HEK293 (cell line): Measurements from ENCODE around the gene GGA3.

Source experiments
- CTCF ChIA-PET: fragments of 350-600 bp; formaldehyde crosslinking; extraction: SDS; loops from one replicate; lab custom pipeline; 2021; ENCODE audit warnings: antibody characterized with exemption; lab: Yijun Ruan, JAX
- POLR2A ChIA-PET: fragments of 300-600 bp; formaldehyde crosslinking; extraction: SDS; loops from one replicate; lab custom pipeline; 2020; ENCODE audit warnings: antibody characterized with exemption, inconsistent platforms; lab: Yijun Ruan, JAX
- H3K27ac ChIP-seq: fragments of 200-500 bp; sonication (Bioruptor generic); 2 replicates; pipeline ENCODE4 v1.5.1; 2014; ENCODE audit warnings: low read depth, low read length, control low read depth, inconsistent platforms; ENCODE audit errors: extremely low read depth
- H3K36me3 ChIP-seq, 2 experiments: fragments of 200-500 bp in 1 of 2; sonication (Bioruptor generic) in 1 of 2; 1 replicate in 1 of 2; 2 replicates in 1 of 2; pipeline ENCODE4 v1.5.1; 2014 to 2017; ENCODE audit warnings: inconsistent platforms in 2 of 2, low read length in 2 of 2; ENCODE audit not compliant: control insufficient read depth in 2 of 2, insufficient read depth in 1 of 2
- H3K4me1 ChIP-seq: fragments of 200-500 bp; sonication (Bioruptor generic); 2 replicates; pipeline ENCODE4 v1.5.1; 2014; ENCODE audit warnings: mild to moderate bottlenecking, low read length, inconsistent platforms; ENCODE audit not compliant: control insufficient read depth, insufficient read depth
- H3K4me3 ChIP-seq: 2 replicates; pipeline ENCODE4 v1.5.1; 2011; ENCODE audit warnings: low read depth, mild to moderate bottlenecking, control low read depth, low read length, moderate library complexity
- H3K9me3 ChIP-seq: fragments of 200-500 bp; sonication (Bioruptor generic); 2 replicates; pipeline ENCODE4 v1.5.1; 2014; ENCODE audit warnings: low read depth, low read length, inconsistent platforms; ENCODE audit not compliant: control insufficient read depth, insufficient read depth
- EGR2 ChIP-seq: fragments of 450-650 bp; formaldehyde crosslinking; IDR thresholded peaks from 2 replicates; pipeline ENCODE4 v1.5.1; 2016; ENCODE audit warnings: low read depth, missing biosample characterization, missing genetic modification characterization
- GLI4 ChIP-seq: fragments of 450-650 bp; formaldehyde crosslinking; IDR thresholded peaks from 2 replicates; pipeline ENCODE4 v1.5.1; 2016; ENCODE audit warnings: missing biosample characterization, missing genetic modification characterization
- GLIS1 ChIP-seq: fragments of 450-650 bp; formaldehyde crosslinking; IDR thresholded peaks from 2 replicates; pipeline ENCODE4 v1.5.1; 2016; ENCODE audit warnings: missing biosample characterization, missing genetic modification characterization
- KLF9 ChIP-seq: fragments of 450-650 bp; formaldehyde crosslinking; IDR thresholded peaks from 2 replicates; pipeline ENCODE4 v1.5.1; 2016; ENCODE audit warnings: missing biosample characterization, missing genetic modification characterization, low read depth
- MEIS1 ChIP-seq: sonication (generic); formaldehyde crosslinking; IDR thresholded peaks from 2 replicates; pipeline ENCODE4 v1.8.1; 2022; ENCODE audit warnings: missing genetic modification reagents, mild to moderate bottlenecking, borderline replicate concordance
- SETDB1 ChIP-seq: IDR thresholded peaks from one replicate; pipeline ENCODE4 v1.6.1; 2017; ENCODE audit warnings: mild to moderate bottlenecking, low read length, moderate library complexity, mixed read lengths; ENCODE audit not compliant: insufficient read length
- SP2 ChIP-seq: fragments of 450-650 bp; formaldehyde crosslinking; IDR thresholded peaks from 2 replicates; pipeline ENCODE4 v1.5.1; 2016; ENCODE audit warnings: missing biosample characterization, missing genetic modification characterization
- ZBTB7A ChIP-seq: fragments of 450-650 bp; formaldehyde crosslinking; IDR thresholded peaks from 2 replicates; pipeline ENCODE4 v1.5.1; 2016; ENCODE audit warnings: low read depth, missing biosample characterization, missing genetic modification characterization
- ZFHX2 ChIP-seq: fragments of 450-650 bp; formaldehyde crosslinking; conservative IDR thresholded peaks from 2 replicates; pipeline ENCODE4 v1.5.1; 2016; ENCODE audit warnings: missing biosample characterization, missing genetic modification characterization
- ZNF155 ChIP-seq: fragments of 450-650 bp; formaldehyde crosslinking; IDR thresholded peaks from 2 replicates; pipeline ENCODE4 v1.5.1; 2016; ENCODE audit warnings: missing biosample characterization, missing genetic modification characterization
- ZNF174 ChIP-seq: fragments of 450-650 bp; formaldehyde crosslinking; IDR thresholded peaks from 2 replicates; pipeline ENCODE4 v1.5.0; 2017; ENCODE audit warnings: missing biosample characterization, mild to moderate bottlenecking, missing genetic modification characterization
- ZNF248 ChIP-seq: fragments of 450-650 bp; formaldehyde crosslinking; IDR thresholded peaks from 2 replicates; pipeline ENCODE4 v1.5.1; 2017; ENCODE audit warnings: missing biosample characterization, missing genetic modification characterization
- ZNF280C ChIP-seq: fragments of 450-650 bp; formaldehyde crosslinking; IDR thresholded peaks from 2 replicates; pipeline ENCODE4 v1.5.1; 2016; ENCODE audit warnings: missing biosample characterization, missing genetic modification characterization
- ZNF302 ChIP-seq: fragments of 450-650 bp; formaldehyde crosslinking; IDR thresholded peaks from 2 replicates; pipeline ENCODE4 v1.5.1; 2016; ENCODE audit warnings: missing biosample characterization, missing genetic modification characterization, low read depth
- ZNF324 ChIP-seq: fragments of 450-650 bp; formaldehyde crosslinking; IDR thresholded peaks from 2 replicates; pipeline ENCODE4 v1.5.1; 2016; ENCODE audit warnings: missing biosample characterization, missing genetic modification characterization
- ZNF404 ChIP-seq: fragments of 450-650 bp; formaldehyde crosslinking; IDR thresholded peaks from 2 replicates; pipeline ENCODE4 v1.5.1; 2017; ENCODE audit warnings: missing biosample characterization, missing genetic modification characterization
- ZNF501 ChIP-seq: fragments of 450-650 bp; formaldehyde crosslinking; IDR thresholded peaks from 2 replicates; pipeline ENCODE4 v1.5.1; 2016; ENCODE audit warnings: missing biosample characterization, missing genetic modification characterization
- ZNF549 ChIP-seq: fragments of 450-650 bp; IDR thresholded peaks from 2 replicates; pipeline ENCODE4 v1.5.1; 2018; ENCODE audit warnings: missing biosample characterization, missing genetic modification characterization, mild to moderate bottlenecking, inconsistent platforms, moderate library complexity
- ZNF555 ChIP-seq: fragments of 450-650 bp; formaldehyde crosslinking; conservative IDR thresholded peaks from 2 replicates; pipeline ENCODE4 v1.5.1; 2017; ENCODE audit warnings: missing biosample characterization, mild to moderate bottlenecking, missing genetic modification characterization, inconsistent platforms
- ZNF843 ChIP-seq: fragments of 450-650 bp; formaldehyde crosslinking; IDR thresholded peaks from 2 replicates; pipeline ENCODE4 v1.5.1; 2016; ENCODE audit warnings: missing biosample characterization, missing genetic modification characterization
- ZSCAN30 ChIP-seq: fragments of 450-650 bp; IDR thresholded peaks from 2 replicates; pipeline ENCODE4 v1.5.1; 2018; ENCODE audit warnings: missing biosample characterization, mild to moderate bottlenecking, missing genetic modification characterization, moderate library complexity
- TF ChIP-seq, protein P1 (sequence below): fragments of 450-650 bp; formaldehyde crosslinking; IDR thresholded peaks from 2 replicates; pipeline ENCODE4 v1.5.1; 2016; ENCODE audit warnings: missing biosample characterization, missing genetic modification characterization
- TF ChIP-seq, protein P2 (sequence below): fragments of 450-650 bp; formaldehyde crosslinking; IDR thresholded peaks from 2 replicates; pipeline ENCODE4 v1.5.1; 2017; ENCODE audit warnings: missing biosample characterization, missing genetic modification characterization
- TF ChIP-seq, protein P3 (sequence below): fragments of 450-650 bp; formaldehyde crosslinking; IDR thresholded peaks from 2 replicates; pipeline ENCODE4 v1.5.1; 2016; ENCODE audit warnings: missing biosample characterization, missing genetic modification characterization, borderline replicate concordance
- TF ChIP-seq, protein P4 (sequence below): fragments of 450-650 bp; formaldehyde crosslinking; IDR thresholded peaks from 2 replicates; pipeline ENCODE4 v1.5.1; 2016; ENCODE audit warnings: missing biosample characterization, missing genetic modification characterization

Gene GGA3

DNA sequence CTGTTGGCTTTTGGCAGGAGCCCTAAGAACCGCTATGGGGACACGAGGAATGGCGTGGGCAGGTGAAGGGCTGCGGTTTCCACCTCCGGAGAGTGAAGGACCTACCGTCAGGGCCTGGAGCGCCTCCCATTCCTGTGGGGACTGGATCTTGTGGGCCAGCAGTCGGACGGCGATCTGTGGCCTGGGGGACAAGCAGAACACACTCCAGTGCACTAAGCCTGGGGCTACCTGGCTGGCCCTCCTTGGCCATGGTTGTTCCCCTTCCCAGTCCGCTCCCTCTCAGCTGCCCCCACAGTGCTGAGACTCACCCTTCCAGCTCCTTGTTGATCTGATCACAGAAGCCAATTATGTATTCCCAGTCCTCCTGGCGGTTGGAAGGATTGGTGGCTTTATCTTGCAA is 15.0 kb downstream of the GGA3 start:
- ChIA-PET POLR2A (interaction anchor here (0.5 to 0.7 kb wide), 2 partner anchors 71 to 288 kb away, joined by 3 read pairs; no protein-coding TSS in a partner anchor), CTCF (interaction anchor here (0.6 to 6.6 kb wide), 7 partner anchors 7 to 1128 kb away, joined by 3 to 71 read pairs (median 6); no protein-coding TSS in a partner anchor)
- Histone ChIP-seq H3K36me3 (peaks cover 9 to 60% of the 10 kb centered on the region in 2 experiments; a peak in 2 of 3 replicates), H3K4me3 (no peak overlapping the region), H3K4me1 (peaks cover 6% of the 10 kb centered on the region), H3K27ac (no peak overlapping the region), H3K9me3 (no peaks in the 10 kb centered on the region)
- TF ChIP-seq ZNF843 (no peak), ZNF501 (no peak), ZNF280C (no peak), EGR2 (tag by site-specific recombination) (peak; percentile 43; the same call in 1 of the 2 replicates), ZFHX2 (tag by site-specific recombination) (0 out of 2 replicates have a peak, but pooled peaks have one; percentile 24), ZNF324 (tag by site-specific recombination) (no peak), ZSCAN30 (tag by site-specific recombination) (no peak)
- TF ChIP-seq, protein P1, sequence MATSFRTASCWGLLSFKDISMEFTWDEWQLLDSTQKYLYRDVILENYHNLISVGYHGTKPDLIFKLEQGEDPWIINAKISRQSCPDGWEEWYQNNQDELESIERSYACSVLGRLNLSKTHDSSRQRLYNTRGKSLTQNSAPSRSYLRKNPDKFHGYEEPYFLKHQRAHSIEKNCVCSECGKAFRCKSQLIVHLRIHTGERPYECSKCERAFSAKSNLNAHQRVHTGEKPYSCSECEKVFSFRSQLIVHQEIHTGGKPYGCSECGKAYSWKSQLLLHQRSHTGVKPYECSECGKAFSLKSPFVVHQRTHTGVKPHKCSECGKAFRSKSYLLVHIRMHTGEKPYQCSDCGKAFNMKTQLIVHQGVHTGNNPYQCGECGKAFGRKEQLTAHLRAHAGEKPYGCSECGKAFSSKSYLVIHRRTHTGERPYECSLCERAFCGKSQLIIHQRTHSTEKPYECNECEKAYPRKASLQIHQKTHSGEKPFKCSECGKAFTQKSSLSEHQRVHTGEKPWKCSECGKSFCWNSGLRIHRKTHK (tag by site-specific recombination) = no peak

- Histone ChIP-seq H3K4me3 (no peak overlapping the region), H3K4me1 (peaks cover 3% of the 10 kb centered on the region; the same call in 1 of the 2 replicates), H3K36me3 (peaks cover 9 to 74% of the 10 kb centered on the region in 2 experiments; a peak in 2 of 3 replicates), H3K9me3 (no peaks in the 10 kb centered on the region)
- POLR2A ChIA-PET = no interaction called here
- TF ChIP-seq MEIS1 (CRISPR knock-in tag) = no peak
- TF ChIP-seq, protein P2, sequence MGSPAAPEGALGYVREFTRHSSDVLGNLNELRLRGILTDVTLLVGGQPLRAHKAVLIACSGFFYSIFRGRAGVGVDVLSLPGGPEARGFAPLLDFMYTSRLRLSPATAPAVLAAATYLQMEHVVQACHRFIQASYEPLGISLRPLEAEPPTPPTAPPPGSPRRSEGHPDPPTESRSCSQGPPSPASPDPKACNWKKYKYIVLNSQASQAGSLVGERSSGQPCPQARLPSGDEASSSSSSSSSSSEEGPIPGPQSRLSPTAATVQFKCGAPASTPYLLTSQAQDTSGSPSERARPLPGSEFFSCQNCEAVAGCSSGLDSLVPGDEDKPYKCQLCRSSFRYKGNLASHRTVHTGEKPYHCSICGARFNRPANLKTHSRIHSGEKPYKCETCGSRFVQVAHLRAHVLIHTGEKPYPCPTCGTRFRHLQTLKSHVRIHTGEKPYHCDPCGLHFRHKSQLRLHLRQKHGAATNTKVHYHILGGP (tag by site-specific recombination) = no peak
- no peak for TF ChIP-seq ZNF155 (tag by site-specific recombination)
- TF ChIP-seq ZBTB7A = no peak
- TF ChIP-seq, all 188 proteins: peak for 0
- no peak overlapping the region for H3K27ac ChIP-seq
- CTCF ChIA-PET = interaction anchor here (0.8 to 1.6 kb wide), 2 partner anchors 8 to 16 kb away, joined by 3 to 4 read pairs; partner anchors contain the start of genes GGA3 and MRPS7
Measured at GRCh38 chr17:75245011-75245410, 16.4 kb downstream of the GGA3 start.

- H3K4me3 ChIP-seq = no peak overlapping the region
- ChIA-PET POLR2A (no interaction called here), CTCF (interaction anchor here (0.5 to 2.7 kb wide), 6 partner anchors 8 to 202 kb away, joined by 3 to 11 read pairs (median 3); partner anchors contain the start of genes GGA3 and MRPS7)
- H3K36me3 ChIP-seq = peaks cover 14 to 81% of the 10 kb centered on the region in 2 experiments; a peak in 2 of 3 replicates
- H3K9me3 ChIP-seq = no peaks in the 10 kb centered on the region
- H3K4me1 ChIP-seq = no peaks in the 10 kb centered on the region
- no peak overlapping the region for H3K27ac ChIP-seq
- TF ChIP-seq ZNF174 (tag by site-specific recombination) (no peak), ZNF555 (no peak), ZNF404 (tag by site-specific recombination) (no peak), GLI4 (tag by site-specific recombination) (no peak), ZNF549 (tag by site-specific recombination) (no peak), ZNF302 (tag by site-specific recombination) (no peak), ZNF248 (tag by site-specific recombination) (no peak), GLIS1 (tag by site-specific recombination) (no peak), SETDB1 (no peak), KLF9 (no peak), SP2 (no peak)
- TF ChIP-seq, protein P3, sequence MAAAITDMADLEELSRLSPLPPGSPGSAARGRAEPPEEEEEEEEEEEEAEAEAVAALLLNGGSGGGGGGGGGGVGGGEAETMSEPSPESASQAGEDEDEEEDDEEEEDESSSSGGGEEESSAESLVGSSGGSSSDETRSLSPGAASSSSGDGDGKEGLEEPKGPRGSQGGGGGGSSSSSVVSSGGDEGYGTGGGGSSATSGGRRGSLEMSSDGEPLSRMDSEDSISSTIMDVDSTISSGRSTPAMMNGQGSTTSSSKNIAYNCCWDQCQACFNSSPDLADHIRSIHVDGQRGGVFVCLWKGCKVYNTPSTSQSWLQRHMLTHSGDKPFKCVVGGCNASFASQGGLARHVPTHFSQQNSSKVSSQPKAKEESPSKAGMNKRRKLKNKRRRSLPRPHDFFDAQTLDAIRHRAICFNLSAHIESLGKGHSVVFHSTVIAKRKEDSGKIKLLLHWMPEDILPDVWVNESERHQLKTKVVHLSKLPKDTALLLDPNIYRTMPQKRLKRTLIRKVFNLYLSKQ (tag by site-specific recombination) = no peak
- TF ChIP-seq, protein P4, sequence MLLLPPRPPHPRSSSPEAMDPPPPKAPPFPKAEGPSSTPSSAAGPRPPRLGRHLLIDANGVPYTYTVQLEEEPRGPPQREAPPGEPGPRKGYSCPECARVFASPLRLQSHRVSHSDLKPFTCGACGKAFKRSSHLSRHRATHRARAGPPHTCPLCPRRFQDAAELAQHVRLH (tag by site-specific recombination) = no peak
Measured at GRCh38 chr17:75244133-75244866, 17.1 kb downstream of the GGA3 start.
